ENCODE measurements around the gene SUV39H1.

Gene SUV39H1

GRCh38 chrX:48749182-48749581 lies 52.6 kb downstream of the SUV39H1 start:
- TF ChIP-seq CTCF (IDR thresholded peaks at IDR 0.05; ENCODE audit: insufficient read depth, low read depth, low read length, missing control alignments) = no peak
- no peak overlapping the region for H3K4me3 ChIP-seq (ENCODE audit: low read depth, low read length)
- no peak for DNase-seq (ENCODE audit: low read depth)

- H3K4me3 ChIP-seq (ENCODE audit: low read depth, low read length) = no peak overlapping the region
- TF ChIP-seq CTCF (IDR thresholded peaks at IDR 0.05; ENCODE audit: insufficient read depth, low read depth, low read length, missing control alignments) = no peak
- DNase-seq (ENCODE audit: low read depth) = peak; percentile 11
Observed at GRCh38 chrX:48751343-48751742, 54.8 kb downstream of the SUV39H1 start.

- H3K4me3 ChIP-seq (ENCODE audit: low read depth, low read length) = no peak overlapping the region
- no peak for DNase-seq (ENCODE audit: low read depth)
- no peak for TF ChIP-seq CTCF (IDR thresholded peaks at IDR 0.05; ENCODE audit: insufficient read depth, low read depth, low read length, missing control alignments)
Observed at GRCh38 chrX:48752498-48752897, 56.0 kb downstream of the SUV39H1 start.

- DNase-seq (ENCODE audit: low read depth) = no peak
- H3K4me3 ChIP-seq (ENCODE audit: low read depth, low read length) = no peak overlapping the region
- no peak for TF ChIP-seq CTCF (IDR thresholded peaks at IDR 0.05; ENCODE audit: insufficient read depth, low read depth, low read length, missing control alignments)
Observed at GRCh38 chrX:48753708-48754228, 57.2 kb downstream of the SUV39H1 start.

GRCh38 chrX:48754238-48754637 lies 57.7 kb downstream of the SUV39H1 start:
- no peak overlapping the region for H3K4me3 ChIP-seq (ENCODE audit: low read depth, low read length)
- no peak for DNase-seq (ENCODE audit: low read depth)
- TF ChIP-seq CTCF (IDR thresholded peaks at IDR 0.05; ENCODE audit: insufficient read depth, low read depth, low read length, missing control alignments) = no peak

Measured in GM12865 (cell line).